ENCODE data around the gene RWDD1. TPM values are rescaled to one million over a fixed set of nuclear protein-coding genes. Genes with fewer than 3 reads are reported as not detected.

RWDD1 gene
- total RNA-seq, 1 experiment from 2014 or later, result 38.0 TPM

Other genes starting within 250 kb of the RWDD1 start
- 10.6 and 15.6 TPM in 2 replicates for gene DSE, start 200.6 kb upstream of the RWDD1 start, total RNA-seq (2014; rRNA removed; shearing (Covaris generic); ENCODE audit: low replicate concordance)
- not detected in 2 replicates for gene CALHM6, start 110.1 kb upstream of the RWDD1 start, total RNA-seq (2014; rRNA removed; shearing (Covaris generic); ENCODE audit: low replicate concordance)
- 3.0 and 3.2 TPM in 2 replicates for gene CALHM5, start 59.9 kb upstream of the RWDD1 start, total RNA-seq (2014; rRNA removed; shearing (Covaris generic); ENCODE audit: low replicate concordance)
- not detected in 2 replicates for gene TRAPPC3L, start 25.8 kb upstream of the RWDD1 start, total RNA-seq (2014; rRNA removed; shearing (Covaris generic); ENCODE audit: low replicate concordance)
- gene CALHM4, start 17.8 kb upstream of the RWDD1 start, total RNA-seq (2014; rRNA removed; shearing (Covaris generic); ENCODE audit: low replicate concordance), result not detected in 2 replicates
- not detected in 2 replicates for gene RSPH4A, start 45.0 kb downstream of the RWDD1 start, total RNA-seq (2014; rRNA removed; shearing (Covaris generic); ENCODE audit: low replicate concordance)
- 4.0 and 6.6 TPM in 2 replicates for gene ZUP1, start 97.3 kb downstream of the RWDD1 start, total RNA-seq (2014; rRNA removed; shearing (Covaris generic); ENCODE audit: low replicate concordance)
- 3.6 and 4.6 TPM in 2 replicates for gene KPNA5, start 109.7 kb downstream of the RWDD1 start, total RNA-seq (2014; rRNA removed; shearing (Covaris generic); ENCODE audit: low replicate concordance)
- not detected in 2 replicates for gene FAM162B, start 194.2 kb downstream of the RWDD1 start, total RNA-seq (2014; rRNA removed; shearing (Covaris generic); ENCODE audit: low replicate concordance)